NCI-H526 (cell line): ENCODE measurements around the gene NBPF3.

Experiments
- DNase-seq, 2 experiments: peaks; one replicate each; lab custom pipeline; 2025; lab: John Stamatoyannopoulos, UW

The NBPF3 gene

GRCh38 chr1:21494196-21494595 is 54.3 kb downstream of the NBPF3 start:
- no peak for DNase-seq

- DNase-seq = no peak
Observed at GRCh38 chr1:21495225-21495820, 55.4 kb downstream of the NBPF3 start.

GRCh38 chr1:21496063-21496462 is 56.1 kb downstream of the NBPF3 start:
- DNase-seq = no peak

- DNase-seq = no peak
Observed at GRCh38 chr1:21496886-21497285, 56.9 kb downstream of the NBPF3 start.

GRCh38 chr1:21497466-21498061 is 57.6 kb downstream of the NBPF3 start:
- no peak for DNase-seq

GRCh38 chr1:21499283-21499950 is 59.5 kb downstream of the NBPF3 start:
- no peak for DNase-seq

- DNase-seq = no peak
Observed at GRCh38 chr1:21503706-21504377, 63.9 kb downstream of the NBPF3 start.

GRCh38 chr1:21506804-21507203 is 66.9 kb downstream of the NBPF3 start:
- DNase-seq = no peak

- no peak for DNase-seq
Observed at GRCh38 chr1:21507511-21508270, 67.8 kb downstream of the NBPF3 start.

GRCh38 chr1:21508580-21509350 is 68.8 kb downstream of the NBPF3 start:
- DNase-seq = peak in 1 of 2 experiments; percentile 75

- DNase-seq = no peak
Observed at GRCh38 chr1:21509351-21510112, 69.6 kb downstream of the NBPF3 start, which contains the start of gene ALPL. TSS of gene ALPL (plus strand) at chr1:21509423. CDS start at chr1:21554082, 44,659 bp downstream.

- DNase-seq = no peak
Observed at GRCh38 chr1:21510113-21510493, 70.2 kb downstream of the NBPF3 start.

- DNase-seq = peak in 1 of 2 experiments; percentile 13
Observed at GRCh38 chr1:21510885-21511578, 71.1 kb downstream of the NBPF3 start.

- no peak for DNase-seq
Observed at GRCh38 chr1:21511579-21512522, 71.9 kb downstream of the NBPF3 start.

GRCh38 chr1:21514245-21514644 is 74.3 kb downstream of the NBPF3 start:
- no peak for DNase-seq

- DNase-seq = peak in 1 of 2 experiments; percentile 42
Observed at GRCh38 chr1:21517161-21517589, 77.2 kb downstream of the NBPF3 start.

- no peak for DNase-seq
Observed at GRCh38 chr1:21517660-21518480, 77.9 kb downstream of the NBPF3 start.
